Mucosa of stomach (tissue), 1 donor: ENCODE measurements around the gene GMPS.
"Not testable (repeated sequence)": the region's sequence is repeated elsewhere in the genome, so short reads cannot be mapped to it uniquely, and the experiment has no call there.

Source experiments
- H3K27me3 ChIP-seq: one replicate; pipeline ENCODE4 v1.7.0; 2013; ENCODE audit warnings: mild to moderate bottlenecking, low read length; ENCODE audit not compliant: control insufficient read depth, insufficient read depth
- H3K36me3 ChIP-seq: one replicate; pipeline ENCODE4 v1.7.0; 2013; ENCODE audit warnings: low read length; ENCODE audit not compliant: control insufficient read depth, insufficient read depth
- H3K4me1 ChIP-seq: one replicate; pipeline ENCODE4 v1.7.0; 2013; ENCODE audit warnings: mild to moderate bottlenecking, low read length; ENCODE audit not compliant: control insufficient read depth, insufficient read depth
- H3K4me3 ChIP-seq: one replicate; pipeline ENCODE4 v1.7.0; 2013; ENCODE audit warnings: low read length
- H3K9ac ChIP-seq: one replicate; pipeline ENCODE4 v1.7.0; 2013; ENCODE audit warnings: mild to moderate bottlenecking, low read length, moderate library complexity
- H3K9me3 ChIP-seq: one replicate; pipeline ENCODE4 v1.7.0; 2013; ENCODE audit warnings: mild to moderate bottlenecking, low read length, moderate library complexity; ENCODE audit not compliant: control insufficient read depth
- donor health status: Pancreatic carcinoma.

Gene GMPS

DNA sequence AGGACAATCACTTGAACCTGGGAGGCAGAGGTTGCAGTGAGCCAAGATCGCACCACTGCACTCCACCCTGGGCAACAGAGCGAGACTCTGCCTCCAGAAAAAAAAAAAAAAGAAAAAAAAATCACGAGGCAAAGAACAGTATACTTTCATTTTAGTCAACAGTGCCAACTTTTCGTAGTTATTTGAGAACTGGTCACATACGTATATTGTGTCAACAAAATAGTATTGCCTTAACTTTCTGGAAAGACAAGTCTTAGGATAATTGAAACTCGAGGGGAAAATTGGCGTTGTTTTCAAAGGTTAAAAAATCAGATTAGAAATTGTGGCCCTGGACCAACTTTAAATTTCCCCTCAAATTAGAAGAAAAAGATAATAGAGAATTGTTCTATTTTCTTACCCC lies 13.8 kb downstream of the GMPS start:
- no peaks in the 10 kb centered on the region for H3K27me3 ChIP-seq
- no peak overlapping the region for H3K9ac ChIP-seq
- no peaks in the 10 kb centered on the region for H3K9me3 ChIP-seq
- H3K36me3 ChIP-seq, result no peaks in the 10 kb centered on the region
- no peak overlapping the region for H3K4me3 ChIP-seq
- H3K4me1 ChIP-seq, result peaks cover 7% of the 10 kb centered on the region

GRCh38 chr3:155885292-155885691 lies 14.8 kb downstream of the GMPS start:
- no peak overlapping the region for H3K4me3 ChIP-seq
- peaks cover 7% of the 10 kb centered on the region for H3K4me1 ChIP-seq
- H3K9me3 ChIP-seq, result no peaks in the 10 kb centered on the region
- H3K36me3 ChIP-seq, result no peaks in the 10 kb centered on the region
- H3K9ac ChIP-seq, result no peak overlapping the region
- H3K27me3 ChIP-seq, result no peaks in the 10 kb centered on the region

- not testable (repeated sequence) for H3K9ac ChIP-seq, H3K27me3 ChIP-seq, H3K36me3 ChIP-seq, H3K9me3 ChIP-seq, H3K4me3 ChIP-seq
- H3K4me1 ChIP-seq, result peaks cover 13% of the 10 kb centered on the region
Measured at GRCh38 chr3:155886348-155886747, 15.9 kb downstream of the GMPS start.

GRCh38 chr3:155886915-155887314 lies 16.5 kb downstream of the GMPS start:
- peaks cover 13% of the 10 kb centered on the region for H3K4me1 ChIP-seq

DNA sequence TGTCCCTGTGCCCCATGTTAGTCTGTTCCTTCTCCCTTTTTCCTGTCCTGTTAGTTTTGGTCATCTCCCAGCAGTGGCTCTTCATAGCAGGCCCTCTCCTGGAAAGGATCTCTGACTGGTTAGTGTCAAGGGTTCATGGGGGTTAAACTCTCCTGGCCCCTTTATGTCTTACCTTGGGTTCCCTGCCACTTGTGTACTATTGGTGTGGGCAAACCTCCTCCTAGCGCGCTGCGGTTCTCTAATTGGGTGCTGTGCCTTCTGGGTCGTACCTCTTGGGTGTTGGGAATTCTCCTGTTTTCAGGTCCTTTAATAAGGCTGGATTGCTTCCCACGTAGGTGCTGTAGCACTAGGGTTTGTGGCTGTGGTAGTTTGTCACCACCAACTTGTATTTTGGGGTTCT lies 18.8 kb downstream of the GMPS start:
- H3K4me3 ChIP-seq, result no peak overlapping the region
- peaks cover 13% of the 10 kb centered on the region for H3K4me1 ChIP-seq
- no peak overlapping the region for H3K9ac ChIP-seq
- H3K27me3 ChIP-seq, result no peaks in the 10 kb centered on the region
- no peaks in the 10 kb centered on the region for H3K36me3 ChIP-seq
- no peaks in the 10 kb centered on the region for H3K9me3 ChIP-seq

More at GRCh38 chr3:155886915-155887314, 16.5 kb downstream of the GMPS start:
- no peaks in the 10 kb centered on the region for H3K27me3 ChIP-seq
- no peaks in the 10 kb centered on the region for H3K36me3 ChIP-seq
- H3K9me3 ChIP-seq, result no peaks in the 10 kb centered on the region
- no peak overlapping the region for H3K4me3 ChIP-seq
- H3K9ac ChIP-seq, result no peak overlapping the region

GRCh38 chr3:155889952-155890351 lies 19.5 kb downstream of the GMPS start:
- H3K9ac ChIP-seq, result no peak overlapping the region
- peaks cover 8% of the 10 kb centered on the region for H3K4me1 ChIP-seq
- H3K36me3 ChIP-seq, result no peaks in the 10 kb centered on the region
- H3K9me3 ChIP-seq, result no peaks in the 10 kb centered on the region
- no peaks in the 10 kb centered on the region for H3K27me3 ChIP-seq
- H3K4me3 ChIP-seq, result no peak overlapping the region

DNA sequence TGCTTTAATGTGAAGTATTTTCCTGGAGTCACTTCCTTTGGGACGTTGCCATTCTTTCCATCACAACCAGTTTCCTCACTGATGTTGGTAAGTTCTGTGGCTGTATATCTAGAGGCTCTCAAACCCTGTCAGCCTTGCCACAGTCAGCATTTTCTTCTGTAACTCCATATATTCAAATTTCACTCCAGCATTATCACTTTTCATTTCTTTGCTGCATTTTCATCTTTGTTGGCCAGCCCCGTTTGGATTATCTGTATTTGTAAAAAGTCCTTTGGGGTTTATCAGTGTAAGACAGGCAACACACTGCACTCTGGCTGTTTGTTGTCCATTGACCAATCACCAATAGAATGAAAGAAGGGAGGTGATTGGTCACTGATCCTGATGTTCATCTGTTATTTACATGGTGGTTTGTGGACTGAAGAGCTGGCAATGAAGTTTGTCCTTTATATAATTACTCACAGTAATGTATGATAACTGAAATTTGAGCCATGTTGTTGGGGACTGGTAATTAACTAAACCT lies 20.3 kb downstream of the GMPS start:
- Histone ChIP-seq H3K4me1 (peaks cover 6% of the 10 kb centered on the region), H3K9ac (no peak overlapping the region), H3K27me3 (no peaks in the 10 kb centered on the region), H3K9me3 (no peaks in the 10 kb centered on the region), H3K36me3 (no peaks in the 10 kb centered on the region), H3K4me3 (no peak overlapping the region)

DNA sequence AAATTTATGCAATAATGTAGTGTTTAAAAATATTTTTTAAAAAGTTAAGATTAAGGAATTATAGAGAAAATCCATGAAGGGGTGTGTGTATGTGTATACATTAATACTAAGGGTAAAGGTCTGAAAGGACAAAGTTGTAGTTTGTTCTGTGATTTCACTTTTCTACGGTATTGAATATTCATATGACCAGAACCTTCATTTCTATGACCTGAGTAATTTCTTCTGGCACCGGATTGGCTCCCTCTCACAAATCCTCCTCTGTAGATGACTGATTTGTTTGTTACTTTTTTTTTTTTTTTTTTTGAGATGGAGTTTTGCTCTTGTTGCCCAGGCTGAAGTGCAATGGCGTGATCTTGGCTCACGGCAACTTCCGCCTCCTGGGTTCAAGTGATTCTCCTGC lies 20.9 kb downstream of the GMPS start:
- Histone ChIP-seq H3K4me1 (peaks cover 6% of the 10 kb centered on the region), H3K9me3 (no peaks in the 10 kb centered on the region), H3K27me3 (no peaks in the 10 kb centered on the region), H3K4me3 (no peak overlapping the region), H3K9ac (no peak overlapping the region), H3K36me3 (no peaks in the 10 kb centered on the region)

DNA sequence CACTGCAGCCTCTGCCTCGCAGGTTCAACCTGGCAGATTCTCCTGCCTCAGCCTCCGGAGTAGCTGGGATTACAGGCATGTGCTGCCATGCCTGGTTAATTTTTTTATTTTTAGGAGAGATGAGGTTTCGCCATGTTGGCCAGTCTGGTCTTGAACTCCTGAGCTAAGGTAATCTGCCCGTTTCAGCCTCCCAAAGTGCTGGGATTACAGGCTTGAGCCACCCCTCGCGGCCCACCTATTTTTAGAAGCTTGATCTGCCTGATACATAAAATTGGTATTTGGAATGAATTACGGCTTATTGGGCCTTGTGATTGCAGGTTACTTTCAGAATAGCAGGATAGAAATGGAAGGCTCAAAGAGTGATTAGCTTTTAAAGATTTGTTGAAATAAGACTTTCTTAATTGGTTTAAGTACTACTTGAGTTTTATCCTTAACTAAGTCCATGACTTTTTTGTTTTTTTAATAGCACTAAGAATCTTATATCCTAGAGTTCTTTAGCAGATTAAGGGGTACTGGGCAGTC lies 25.0 kb downstream of the GMPS start:
- Histone ChIP-seq H3K9ac (no peak overlapping the region), H3K9me3 (no peaks in the 10 kb centered on the region), H3K4me3 (no peak overlapping the region), H3K36me3 (peaks cover 5% of the 10 kb centered on the region), H3K4me1 (peaks cover 6% of the 10 kb centered on the region), H3K27me3 (no peaks in the 10 kb centered on the region)

DNA sequence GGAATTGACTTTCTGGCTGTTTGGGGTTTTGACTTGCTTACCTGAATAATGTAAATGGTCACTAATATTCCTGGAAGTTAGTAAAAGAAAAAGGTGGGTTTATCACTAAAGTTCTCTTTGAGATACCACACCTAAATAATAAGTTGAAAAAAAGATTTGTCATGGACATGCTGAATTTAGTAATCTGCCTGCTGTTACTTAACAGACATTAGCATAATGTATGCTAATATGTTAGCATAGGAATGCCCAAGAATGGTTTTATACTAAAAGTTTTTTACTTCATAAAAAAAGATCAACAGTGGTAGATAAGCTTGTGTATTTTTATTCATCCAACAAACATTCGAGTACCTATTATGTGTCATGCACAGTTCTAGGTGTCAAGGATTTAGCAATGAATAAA lies 36.5 kb downstream of the GMPS start:
- H3K9ac ChIP-seq, result no peak overlapping the region
- H3K36me3 ChIP-seq, result no peaks in the 10 kb centered on the region
- no peaks in the 10 kb centered on the region for H3K9me3 ChIP-seq
- H3K27me3 ChIP-seq, result no peaks in the 10 kb centered on the region
- no peak overlapping the region for H3K4me3 ChIP-seq
- no peaks in the 10 kb centered on the region for H3K4me1 ChIP-seq

DNA sequence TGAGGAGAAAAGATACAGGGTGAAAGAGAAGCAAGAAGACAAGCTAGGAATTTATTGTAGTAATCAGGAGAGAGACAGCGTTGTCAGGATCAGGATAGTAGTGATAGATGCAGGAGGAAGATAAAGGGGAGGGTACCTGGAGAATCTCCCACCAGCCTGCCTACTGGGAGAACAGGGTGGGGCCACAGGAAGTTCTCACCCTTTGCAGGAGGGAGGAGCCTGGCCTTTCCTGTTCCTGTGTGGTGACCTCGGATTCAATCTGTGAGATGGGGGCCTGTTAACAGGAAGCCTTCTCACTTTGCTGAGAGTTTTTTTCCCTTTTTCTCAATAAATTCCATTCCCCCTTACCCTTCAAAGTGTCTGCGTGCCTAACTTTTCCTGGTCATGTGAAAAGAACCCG lies 37.6 kb downstream of the GMPS start:
- Histone ChIP-seq H3K36me3 (no peaks in the 10 kb centered on the region), H3K4me3 (no peak overlapping the region), H3K27me3 (no peaks in the 10 kb centered on the region), H3K9me3 (no peaks in the 10 kb centered on the region), H3K9ac (no peak overlapping the region), H3K4me1 (no peaks in the 10 kb centered on the region)

GRCh38 chr3:155908605-155909004 lies 38.2 kb downstream of the GMPS start:
- Histone ChIP-seq H3K4me1 (no peaks in the 10 kb centered on the region), H3K27me3 (no peaks in the 10 kb centered on the region), H3K4me3 (no peak overlapping the region), H3K36me3 (no peaks in the 10 kb centered on the region), H3K9me3 (no peaks in the 10 kb centered on the region), H3K9ac (no peak overlapping the region)

DNA sequence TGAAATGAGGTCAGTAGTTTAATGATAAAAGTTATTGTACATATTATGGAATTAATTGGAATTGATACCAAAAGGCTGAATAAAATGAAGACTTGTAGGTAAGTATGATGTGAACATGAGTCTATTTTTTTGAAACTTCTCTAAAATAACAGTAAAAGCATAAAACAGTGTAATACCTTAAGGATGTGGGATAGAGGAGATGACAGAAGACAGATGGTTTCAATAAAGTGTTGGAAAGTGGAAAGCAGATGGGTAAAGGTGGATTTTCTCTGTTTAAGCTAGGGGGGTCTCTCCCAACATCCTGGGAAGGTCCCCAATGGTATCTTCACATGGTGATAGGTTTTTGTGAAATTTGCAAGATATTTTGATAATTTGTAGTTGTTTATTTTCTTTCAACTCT lies 41.6 kb downstream of the GMPS start:
- Histone ChIP-seq H3K36me3 (peaks cover 3% of the 10 kb centered on the region), H3K4me1 (no peaks in the 10 kb centered on the region), H3K9me3 (no peaks in the 10 kb centered on the region), H3K9ac (no peak overlapping the region), H3K27me3 (no peaks in the 10 kb centered on the region), H3K4me3 (no peak overlapping the region)
